Measurements from ENCODE around the gene SMS. TPM values are rescaled to one million over a fixed set of nuclear protein-coding genes. Genes with fewer than 3 reads are reported as not detected.

SMS gene
- total and polyA plus RNA-seq, 10 of the 15 experiments (the other 5 are each of a cell fraction or from before 2014, with no cell fraction given), result 55.8 to 156 (median 114) TPM

DNA sequence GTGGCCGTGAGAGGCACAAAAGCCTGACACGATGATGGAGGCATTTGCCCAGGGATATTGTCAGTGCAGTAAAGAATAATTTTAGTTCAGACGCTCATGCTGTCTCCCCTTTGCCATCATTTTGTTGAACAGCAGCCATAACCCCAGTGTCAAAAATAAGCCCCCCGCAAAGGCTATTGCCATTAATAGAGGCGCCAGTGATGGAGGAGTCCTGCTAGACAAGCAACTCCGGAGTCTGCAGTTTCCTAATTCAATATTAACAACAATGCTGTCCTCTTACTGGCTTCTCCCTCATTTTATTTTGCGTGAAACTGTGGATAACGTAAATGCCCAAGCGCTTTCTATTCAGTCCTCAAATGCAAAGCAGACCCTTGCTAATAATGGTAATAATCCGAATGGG, 603 bp upstream of the SMS start:
- SMC1A ChIA-PET (ENCODE audit: uncharacterized antibody, unreplicated experiment), result no interaction called here
- DNase-seq (ENCODE audit: low read depth, low spot score) (no peak), FAIRE-seq (no peak), ATAC-seq (no peak)
- no peaks in the 10 kb centered on the region for H3K4me1 ChIP-seq (ENCODE audit: control insufficient read depth, insufficient read depth, low read length)
- no peak overlapping the region for H3K9ac ChIP-seq (ENCODE audit: control insufficient read depth, insufficient read depth, low read length)
- H4K20me1 ChIP-seq (ENCODE audit: control insufficient read depth, insufficient read depth), result no peaks in the 10 kb centered on the region
- H3K27ac ChIP-seq (ENCODE audit: control insufficient read depth, insufficient read depth), result no peak overlapping the region
- CTCF ChIA-PET, result no interaction called here
- TF ChIP-seq BCL3 (IDR thresholded peaks at IDR 0.05; ENCODE audit: borderline replicate concordance, insufficient read depth, low read depth, low read length, poor library complexity, severe bottlenecking) (no peak), ZNF24 (IDR thresholded peaks at IDR 0.05) (no peak), NR2C2 (IDR thresholded peaks at IDR 0.05; ENCODE audit: borderline replicate concordance, control insufficient read depth, insufficient read length, low read depth) (no peak)
- no peaks in the 10 kb centered on the region for H3K36me3 ChIP-seq (ENCODE audit: control insufficient read depth in 2 of 2, insufficient read depth in 2 of 2, low read length in 1 of 2)
- intact Hi-C loops (cut with micrococcal nuclease; ENCODE audit: unreplicated experiment) (loop anchor here (2.0 kb wide), 2 partner anchors 101 to 123 kb away; partner anchors contain the start of gene MBTPS2), in situ Hi-C loops (cut with MboI) (no loop called here)
- BruUV-seq (replicated peaks), result no TSS peak
- no peak overlapping the region for H3K4me3 ChIP-seq
- H3K27me3 ChIP-seq (replicated peaks in 1 of 2; ENCODE audit: control insufficient read depth in 2 of 2, insufficient read depth in 2 of 2, low read length in 1 of 2), result no peaks in the 10 kb centered on the region
- POLR2A ChIA-PET, result interaction anchor here (0.5 kb wide), 1 partner anchor 135 kb away, joined by 3 read pairs; no protein-coding TSS in a partner anchor
- peaks cover 25% of the 10 kb centered on the region for H3K79me2 ChIP-seq (ENCODE audit: control insufficient read depth, insufficient read depth, low read length)
- no peaks in the 10 kb centered on the region for H3K9me3 ChIP-seq (replicated peaks; ENCODE audit: control insufficient read depth, insufficient read depth, low read length)
- H3K4me2 ChIP-seq (ENCODE audit: control insufficient read depth, insufficient read depth), result peak overlapping the region; percentile 53; the same call in 1 of the 2 replicates
- 74% methylated on average over 10 of the region's 10 CpGs for whole genome bisulfite sequencing (ENCODE audit: insufficient coverage, insufficient replicate concordance, low lambda C conversion rate, missing lambda C conversion rate)
- H2AFZ ChIP-seq (ENCODE audit: control insufficient read depth, low read depth, low read length), result peak overlapping the region; percentile 48
- RAD21 ChIA-PET (ENCODE audit: unreplicated experiment), result no interaction called here

- CTCF ChIA-PET, result interaction anchor here (1.4 kb wide), 1 partner anchor 42 kb away, joined by 5 read pairs; no protein-coding TSS in a partner anchor
Measured at GRCh38 chrX:21943460-21944135, 3.1 kb downstream of the SMS start.

More at GRCh38 chrX:21943460-21944135, 3.1 kb downstream of the SMS start:
- no peak overlapping the region; the same call in 1 of the 2 replicates for H3K4me3 ChIP-seq
- H3K27me3 ChIP-seq (replicated peaks in 1 of 2; ENCODE audit: control insufficient read depth in 2 of 2, insufficient read depth in 2 of 2, low read length in 1 of 2), result no peaks in the 10 kb centered on the region
- no peak for ATAC-seq
- H3K4me1 ChIP-seq (ENCODE audit: control insufficient read depth, insufficient read depth, low read length), result no peaks in the 10 kb centered on the region; the same call in 1 of the 2 replicates
- intact Hi-C loops (cut with micrococcal nuclease; ENCODE audit: unreplicated experiment), result no loop called here
- no TSS peak for BruUV-seq (replicated peaks)
- ChIA-PET POLR2A (no interaction called here), RAD21 (ENCODE audit: unreplicated experiment) (no interaction called here), SMC1A (ENCODE audit: uncharacterized antibody, unreplicated experiment) (interaction anchor here (0.5 kb wide), 1 partner anchor 75 kb away, joined by 3 read pairs; no protein-coding TSS in a partner anchor)
- no peak overlapping the region for H2AFZ ChIP-seq (ENCODE audit: control insufficient read depth, low read depth, low read length)
- H3K9me3 ChIP-seq (replicated peaks; ENCODE audit: control insufficient read depth, insufficient read depth, low read length), result no peaks in the 10 kb centered on the region
- WGBS (ENCODE audit: insufficient coverage, insufficient replicate concordance, low lambda C conversion rate, missing lambda C conversion rate), result 16% methylated on average over 11 of the region's 11 CpGs
- FAIRE-seq, result no peak
- no peaks in the 10 kb centered on the region for H3K36me3 ChIP-seq (ENCODE audit: control insufficient read depth in 2 of 2, insufficient read depth in 2 of 2, low read length in 1 of 2)
- in situ Hi-C loops (cut with MboI), result no loop called here
- H3K4me2 ChIP-seq (ENCODE audit: control insufficient read depth, insufficient read depth), result peak overlapping the region; percentile 50; the same call in 1 of the 2 replicates
- no peaks in the 10 kb centered on the region for H4K20me1 ChIP-seq (ENCODE audit: control insufficient read depth, insufficient read depth)
- no peak overlapping the region for H3K27ac ChIP-seq (ENCODE audit: control insufficient read depth, insufficient read depth)
- H3K79me2 ChIP-seq (ENCODE audit: control insufficient read depth, insufficient read depth, low read length), result peaks cover 38% of the 10 kb centered on the region
- no peak for DNase-seq (ENCODE audit: low read depth, low spot score)
- no peak for TF ChIP-seq KDM1A (IDR thresholded peaks at IDR 0.05; ENCODE audit: borderline replicate concordance)
- no peak overlapping the region for H3K9ac ChIP-seq (ENCODE audit: control insufficient read depth, insufficient read depth, low read length)
